Hepatocyte (in vitro differentiated cells): ENCODE data around the gene TLL2.

ENCODE experiments used
- CTCF ChIP-seq: fragments of 200-600 bp; sonication (generic); IDR thresholded peaks from 2 replicates; pipeline ENCODE4 v1.5.1; 2016; ENCODE audit warnings: antibody characterized with exemption, mild to moderate bottlenecking; ENCODE audit not compliant: poor library complexity
- EZH2 ChIP-seq: fragments of 200-600 bp; sonication (generic); IDR thresholded peaks from 2 replicates; pipeline ENCODE4 v1.6.1; 2016; ENCODE audit warnings: antibody characterized with exemption, mild to moderate bottlenecking, borderline replicate concordance
- EZH2phosphoT487 ChIP-seq: fragments of 200-600 bp; sonication (generic); IDR thresholded peaks from one replicate; pipeline ENCODE4 v1.6.1; 2018; ENCODE audit warnings: antibody characterized with exemption, mild to moderate bottlenecking, low read depth, moderate library complexity; ENCODE audit not compliant: unreplicated experiment, severe bottlenecking

GRCh38 chr10:96376483-96376882, 137.2 kb downstream of the TLL2 start:
- TF ChIP-seq CTCF = no peak
- TF ChIP-seq EZH2 = no peak
- no peak for TF ChIP-seq EZH2phosphoT487
